SIG-M5 (cell line): Measurements from ENCODE around the gene AP1G1.
"Not testable (repeated sequence)": the region's sequence is repeated elsewhere in the genome, so short reads cannot be mapped to it uniquely, and the experiment has no call there.

ENCODE experiments used
- DNase-seq: peaks from one replicate; lab custom pipeline; 2025; lab: John Stamatoyannopoulos, UW

AP1G1 gene

DNA sequence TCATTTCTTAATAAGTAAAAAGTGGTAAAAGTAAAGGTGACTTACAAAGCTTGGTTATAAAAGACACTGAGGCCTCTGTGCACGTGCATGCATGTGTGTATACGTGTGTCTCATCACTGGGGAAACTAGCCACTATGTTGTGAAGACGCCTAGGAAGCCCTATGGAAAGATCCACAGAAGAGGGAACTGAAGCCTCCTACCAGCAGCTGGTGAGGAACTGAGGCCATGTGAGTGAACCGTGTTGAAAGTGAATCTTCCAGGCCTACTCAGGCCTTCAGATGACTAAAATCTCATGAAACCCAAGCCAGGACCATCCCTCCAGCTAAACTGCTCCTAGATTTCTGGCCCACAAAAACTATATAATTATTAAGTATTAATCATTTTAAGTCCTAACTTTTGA, 107.8 kb downstream of the AP1G1 start:
- no peak for DNase-seq

DNA sequence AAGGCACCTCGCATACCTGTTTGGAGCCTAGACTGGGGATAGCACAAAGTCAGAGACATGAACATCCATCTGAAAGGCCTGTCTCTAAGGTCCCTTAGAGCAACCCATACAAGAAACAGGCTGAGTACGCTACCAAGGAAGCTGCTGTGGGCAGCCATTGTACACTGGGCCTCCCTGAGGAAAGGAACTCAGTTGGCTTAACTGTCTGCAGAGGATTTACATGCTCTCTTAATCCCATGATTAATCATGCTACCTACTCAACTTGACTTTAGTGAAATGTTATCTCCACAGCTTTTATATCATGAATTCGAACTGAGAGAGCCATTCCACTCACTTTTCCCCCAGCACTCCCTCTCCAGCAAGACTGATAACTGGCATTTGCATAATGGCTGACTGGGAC, 110.1 kb downstream of the AP1G1 start:
- no peak for DNase-seq

DNA sequence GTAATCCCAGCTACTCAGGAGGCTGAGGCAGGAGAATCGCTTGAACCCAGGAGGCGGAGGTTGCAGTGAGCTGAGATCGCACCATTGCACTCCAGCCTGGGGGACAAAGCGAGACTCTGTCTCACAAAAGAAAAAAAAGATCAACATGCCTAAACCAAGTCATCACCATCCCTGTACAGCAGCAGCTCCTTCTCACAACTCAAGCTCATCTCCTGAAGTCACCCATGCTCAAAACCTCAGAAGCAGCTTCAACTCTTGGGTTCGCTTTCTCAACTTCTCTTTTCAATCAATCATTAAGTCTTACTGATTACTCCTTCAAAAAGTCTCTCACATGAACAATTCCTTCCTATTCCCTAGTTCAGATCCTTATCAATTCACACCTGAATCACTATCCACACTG, 115.5 kb downstream of the AP1G1 start:
- no peak for DNase-seq

DNA sequence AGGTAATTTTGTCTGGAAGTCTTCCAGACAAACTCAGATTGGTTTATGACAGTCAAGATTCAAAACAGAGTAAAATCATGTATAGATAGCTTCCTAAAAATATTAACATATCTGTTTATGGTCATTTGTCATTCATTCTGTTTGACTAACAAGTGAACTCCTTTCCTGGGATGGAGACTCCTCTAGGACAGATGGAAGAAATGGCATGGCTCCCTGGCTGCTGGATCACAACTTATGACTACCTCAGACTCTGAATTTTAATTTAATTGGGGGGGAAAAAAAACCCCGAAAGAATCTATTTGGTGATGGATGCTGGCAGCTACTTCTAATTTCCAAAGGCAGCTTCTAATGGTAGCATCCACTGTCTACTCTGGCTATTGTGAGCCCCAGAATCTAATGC, 118.7 kb downstream of the AP1G1 start:
- DNase-seq = no peak

DNA sequence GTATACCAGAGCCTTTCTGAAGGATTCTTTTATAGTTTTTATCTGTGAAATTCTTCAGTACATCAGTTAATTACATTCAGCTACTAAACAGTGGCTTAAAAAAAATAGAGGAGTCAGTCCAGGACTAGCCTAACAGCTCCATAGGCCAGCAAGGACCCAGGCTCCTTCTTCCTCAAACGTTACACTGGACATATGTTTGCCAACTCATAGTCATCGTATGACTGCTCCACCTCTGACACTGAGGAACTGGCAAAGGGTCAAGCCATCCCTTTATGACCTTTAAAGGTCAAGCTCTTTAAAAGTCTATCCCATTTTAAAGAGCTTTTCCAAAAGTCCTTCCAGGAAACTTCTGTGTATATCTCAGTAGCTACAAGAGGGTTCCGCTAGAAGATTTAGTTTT, 120.8 kb downstream of the AP1G1 start:
- no peak for DNase-seq

DNA sequence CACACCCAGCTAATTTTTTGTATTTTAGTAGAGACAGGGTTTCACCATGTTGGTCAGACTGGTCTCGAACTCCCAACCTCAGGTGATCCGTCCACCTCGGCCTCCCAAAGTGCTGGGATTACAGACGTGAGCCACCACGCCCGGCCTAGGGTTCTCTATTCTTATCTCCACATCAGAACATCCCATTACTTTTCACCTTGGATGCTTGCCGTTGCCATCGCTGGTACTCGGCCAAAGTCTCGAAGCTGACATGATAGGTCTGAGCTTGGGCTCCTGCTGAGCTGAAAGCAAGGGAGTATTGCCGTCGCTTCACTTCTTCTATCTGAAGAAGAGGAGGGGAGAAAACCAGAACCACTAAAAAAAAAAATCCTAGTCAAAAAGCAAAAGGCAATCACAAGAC, 124.4 kb downstream of the AP1G1 start:
- DNase-seq = not testable (repeated sequence)

DNA sequence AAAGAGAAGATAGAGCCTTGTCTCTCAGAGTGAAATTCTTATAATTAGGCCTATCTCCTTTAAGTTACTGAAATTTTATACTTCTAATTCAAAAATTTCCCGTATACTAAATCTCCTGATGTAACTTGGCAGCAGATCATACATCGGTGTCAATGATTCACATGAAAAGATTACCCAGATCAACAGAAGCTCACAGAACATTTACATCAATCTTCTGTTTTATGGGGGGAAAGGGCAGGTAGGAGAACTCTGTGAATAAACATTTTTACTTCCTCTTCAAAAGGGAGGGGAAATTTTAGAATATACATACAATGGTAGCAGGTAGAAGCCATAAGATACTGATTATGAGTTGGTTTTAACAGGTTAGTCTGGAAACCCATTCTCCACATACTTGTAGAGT, 127.3 kb downstream of the AP1G1 start:
- no peak for DNase-seq
